Measurements from ENCODE around the gene FXYD2. TPM values are rescaled to one million over a fixed set of nuclear protein-coding genes. Genes with fewer than 3 reads are reported as not detected.

FXYD2 gene
- total and polyA plus RNA-seq, 2 donors from 2014 or later, result 2,527 to 9,664 TPM

GRCh38 chr11:117851106-117851505 is 26.6 kb upstream of the FXYD2 start:
- Histone ChIP-seq H3K36me3 (ENCODE audit: control insufficient read depth in 2 of 3, insufficient read depth in 3 of 3, low read length in 3 of 3) (peaks cover 0 to 2% (median 0%) of the 10 kb centered on the region in 3 donors), H3K4me3 (ENCODE audit: low read length in 3 of 3) (no peak overlapping the region), H3K27ac (ENCODE audit: low read depth in 2 of 2, low read length in 2 of 2) (no peak overlapping the region), H3K9me3 (ENCODE audit: control insufficient read depth in 2 of 3, insufficient read depth in 1 of 3, low read length in 3 of 3) (peaks cover 0 to 9% (median 0%) of the 10 kb centered on the region in 3 donors), H3K27me3 (ENCODE audit: control insufficient read depth, insufficient read depth, low read length) (no peaks in the 10 kb centered on the region), H3K4me1 (ENCODE audit: control insufficient read depth in 2 of 3, insufficient read depth in 2 of 3, low read depth in 1 of 3, low read length in 3 of 3) (no peaks in the 10 kb centered on the region), H3K9ac (ENCODE audit: low read length in 3 of 3) (no peak overlapping the region)
- DNase-seq (peak in 4 of 5 donors; percentile 9 to 74 (median 18)), FAIRE-seq (no peak)
- intact Hi-C loops (cut with DNase I), result no loop called here
- TF ChIP-seq CTCF (IDR thresholded peaks at IDR 0.05; ENCODE audit: borderline replicate concordance, extremely low read depth, insufficient read depth), result no peak

GRCh38 chr11:117849781-117850414 is 25.4 kb upstream of the FXYD2 start:
- Histone ChIP-seq H3K4me1 (ENCODE audit: control insufficient read depth in 2 of 3, insufficient read depth in 2 of 3, low read depth in 1 of 3, low read length in 3 of 3) (no peaks in the 10 kb centered on the region), H3K36me3 (ENCODE audit: control insufficient read depth in 2 of 3, insufficient read depth in 3 of 3, low read length in 3 of 3) (peaks cover 0 to 2% (median 0%) of the 10 kb centered on the region in 3 donors), H3K27me3 (ENCODE audit: control insufficient read depth, insufficient read depth, low read length) (no peaks in the 10 kb centered on the region), H3K9me3 (ENCODE audit: control insufficient read depth in 2 of 3, insufficient read depth in 1 of 3, low read length in 3 of 3) (peaks cover 0 to 9% (median 0%) of the 10 kb centered on the region in 3 donors), H3K4me3 (ENCODE audit: low read length in 3 of 3) (no peak overlapping the region), H3K27ac (ENCODE audit: low read depth in 2 of 2, low read length in 2 of 2) (no peak overlapping the region), H3K9ac (ENCODE audit: low read length in 3 of 3) (no peak overlapping the region)
- FAIRE-seq (no peak), DNase-seq (peak in 2 of 5 donors; percentile 6 to 19)
- intact Hi-C loops (cut with DNase I), result loop anchor here (10.0 kb wide), 1 partner anchor 205 kb away; no protein-coding TSS in a partner anchor
- no peak for TF ChIP-seq CTCF (IDR thresholded peaks at IDR 0.05; ENCODE audit: borderline replicate concordance, extremely low read depth, insufficient read depth)

- TF ChIP-seq CTCF (IDR thresholded peaks at IDR 0.05; ENCODE audit: borderline replicate concordance, extremely low read depth, insufficient read depth), result peak; percentile 100
- H3K27me3 ChIP-seq (ENCODE audit: control insufficient read depth, insufficient read depth, low read length), result no peaks in the 10 kb centered on the region
- H3K9me3 ChIP-seq (ENCODE audit: control insufficient read depth in 2 of 3, insufficient read depth in 1 of 3, low read length in 3 of 3), result no peaks in the 10 kb centered on the region
- no peak overlapping the region for H3K4me3 ChIP-seq (ENCODE audit: low read length in 3 of 3)
- no peak for FAIRE-seq
- no peak overlapping the region for H3K27ac ChIP-seq (ENCODE audit: low read depth in 2 of 2, low read length in 2 of 2)
- intact Hi-C loops (cut with DNase I), result loop anchor here (10.0 kb wide), 1 partner anchor 211 kb away; no protein-coding TSS in a partner anchor
- H3K9ac ChIP-seq (ENCODE audit: low read length in 3 of 3), result peak overlapping the region in 1 of 3 donors; percentile 16
- DNase-seq, result peak; percentile 79 to 90 (median 82)
- peaks cover 0 to 5% (median 0%) of the 10 kb centered on the region in 3 donors for H3K4me1 ChIP-seq (ENCODE audit: control insufficient read depth in 2 of 3, insufficient read depth in 2 of 3, low read depth in 1 of 3, low read length in 3 of 3)
- no peaks in the 10 kb centered on the region for H3K36me3 ChIP-seq (ENCODE audit: control insufficient read depth in 2 of 3, insufficient read depth in 3 of 3, low read length in 3 of 3)
Measured at GRCh38 chr11:117843666-117844484, 19.3 kb upstream of the FXYD2 start.

Measured in kidney (tissue), 14 donors.